GM12878 (cell line): ENCODE results near the gene UST. TPM values are rescaled to one million over a fixed set of nuclear protein-coding genes. Genes with fewer than 3 reads are reported as not detected.

Source experiments
- ATAC-seq: fragments of 200-7000 bp; cut with Tn5 transposase; 3 replicates; pipeline ENCODE4 v1.9.1; 2020; ENCODE audit warnings: mild to moderate bottlenecking, moderate library complexity
- BruUV-seq: library from RNA; stranded (reverse); fragments of 400-500 nt; replicated peaks from 2 replicates; lab custom pipeline; 2021; lab: Mats Ljungman, UMichigan
- CTCF ChIA-PET: fragments of 300-600 bp; sonication (Branson Sonifier 250); formaldehyde crosslinking; extraction: SDS; loops from one replicate; lab custom pipeline; 2021; ENCODE audit warnings: inconsistent platforms; lab: Yijun Ruan, JAX
- POLR2A ChIA-PET: fragments of 350-600 bp; formaldehyde crosslinking; extraction: SDS; loops from one replicate; lab custom pipeline; 2021; ENCODE audit warnings: inconsistent platforms; lab: Charles Lee
- RAD21 ChIA-PET: fragments of 300-600 bp; sonication (Branson Sonifier 250); formaldehyde crosslinking; loops from one replicate; lab custom pipeline; 2023; ENCODE audit warnings: antibody characterized with exemption; ENCODE audit not compliant: unreplicated experiment; lab: Charles Lee
- SMC1A ChIA-PET: fragments of 300-600 bp; sonication (Branson Sonifier 250); formaldehyde crosslinking; loops from one replicate; lab custom pipeline; 2023; ENCODE audit not compliant: unreplicated experiment, uncharacterized antibody; lab: Charles Lee
- DNase-seq: peaks from one replicate; pipeline ENCODE4 v3.0.0-alpha.2; 2011; ENCODE audit warnings: low read depth, low spot score
- FAIRE-seq: peaks from 3 replicates; lab custom pipeline; 2011; peaks lifted over from hg19 to GRCh38; lab: Jason Lieb, UNC
- H2AFZ ChIP-seq: 2 replicates; pipeline ENCODE4 v1.6.0; 2011; ENCODE audit warnings: low read depth, low read length, control low read depth; ENCODE audit not compliant: control insufficient read depth
- H3K27ac ChIP-seq: 2 replicates; pipeline ENCODE4 v1.5.1; 2011; ENCODE audit warnings: control low read depth; ENCODE audit not compliant: control insufficient read depth, insufficient read depth
- H3K27me3 ChIP-seq, 2 experiments: replicated peaks in 1 of 2; 2 replicates each; pipeline versions ENCODE4 v1.6.0 to v1.6.1; 2011; ENCODE audit warnings: low read length in 1 of 2; ENCODE audit not compliant: control insufficient read depth in 2 of 2, insufficient read depth in 2 of 2
- H3K36me3 ChIP-seq, 2 experiments: 2 replicates each; pipeline ENCODE4 v1.5.1; 2011; ENCODE audit warnings: low read length in 1 of 2; ENCODE audit not compliant: control insufficient read depth in 2 of 2, insufficient read depth in 2 of 2
- H3K4me1 ChIP-seq: 2 replicates; pipeline ENCODE4 v1.6.1; 2011; ENCODE audit warnings: mild to moderate bottlenecking, low read length, moderate library complexity, mixed read lengths; ENCODE audit not compliant: control insufficient read depth, insufficient read depth
- H3K4me2 ChIP-seq: 2 replicates; pipeline ENCODE4 v1.6.0; 2011; ENCODE audit warnings: control low read depth; ENCODE audit not compliant: control insufficient read depth, insufficient read depth
- H3K4me3 ChIP-seq: fragments of 200-600 bp; sonication (generic); 2 replicates; pipeline ENCODE4 v1.5.1; 2016
- H3K79me2 ChIP-seq: 2 replicates; pipeline ENCODE4 v1.6.0; 2011; ENCODE audit warnings: low read length; ENCODE audit not compliant: control insufficient read depth, insufficient read depth
- H3K9ac ChIP-seq: 2 replicates; pipeline ENCODE4 v1.8.0; 2011; ENCODE audit warnings: low read length, control low read depth, mixed read lengths; ENCODE audit not compliant: control insufficient read depth, insufficient read depth
- H3K9me3 ChIP-seq: replicated peaks from 3 replicates; pipeline ENCODE4 v1.5.1; 2011; ENCODE audit warnings: mild to moderate bottlenecking, low read length; ENCODE audit not compliant: control insufficient read depth, insufficient read depth
- H4K20me1 ChIP-seq: 2 replicates; pipeline ENCODE4 v1.6.0; 2011; ENCODE audit not compliant: control insufficient read depth, insufficient read depth
- BCL3 ChIP-seq: IDR thresholded peaks from 2 replicates; pipeline ENCODE4 v1.6.1; 2011; ENCODE audit warnings: borderline replicate concordance, low read depth, mild to moderate bottlenecking, moderate library complexity, low read length; ENCODE audit not compliant: insufficient read depth, poor library complexity, severe bottlenecking
- CHD4 ChIP-seq: fragments of 200-600 bp; sonication (generic); IDR thresholded peaks from 2 replicates; pipeline ENCODE4 v1.6.1; 2016; ENCODE audit warnings: mild to moderate bottlenecking
- CUX1 ChIP-seq: IDR thresholded peaks from 2 replicates; pipeline ENCODE4 v1.6.1; 2012; ENCODE audit warnings: improper control_type of control experiment, low read depth, low read length; ENCODE audit not compliant: insufficient replicate concordance
- EGR1 ChIP-seq, 2 experiments: IDR thresholded peaks; 1 replicate in 1 of 2; 2 replicates in 1 of 2; pipeline ENCODE4 v1.6.1; 2011 to 2012; ENCODE audit warnings: low read depth in 2 of 2, low read length in 2 of 2, borderline replicate concordance in 1 of 2, mild to moderate bottlenecking in 1 of 2, moderate library complexity in 1 of 2
- HSF1 ChIP-seq: fragments of 150-350 bp; IDR thresholded peaks from 2 replicates; pipeline ENCODE4 v1.6.1; 2014; ENCODE audit warnings: mild to moderate bottlenecking, low read depth, low read length
- MTA2 ChIP-seq: fragments of 450-650 bp; IDR thresholded peaks from 2 replicates; pipeline ENCODE4 v1.6.1; 2016; ENCODE audit warnings: low read depth, mild to moderate bottlenecking, moderate library complexity
- NR2C1 ChIP-seq: fragments of 450-650 bp; IDR thresholded peaks from 2 replicates; pipeline ENCODE4 v1.6.1; 2017; ENCODE audit warnings: antibody characterized with exemption, mild to moderate bottlenecking, moderate library complexity
- POU2F2 ChIP-seq: IDR thresholded peaks from 3 replicates; pipeline ENCODE4 v1.6.1; 2011; ENCODE audit warnings: low read depth, mild to moderate bottlenecking, low read length, borderline replicate concordance
- REST ChIP-seq: IDR thresholded peaks from 2 replicates; pipeline ENCODE4 v1.6.1; 2012; ENCODE audit warnings: mild to moderate bottlenecking, low read depth, low read length
- SMAD1 ChIP-seq: fragments of 450-650 bp; IDR thresholded peaks from 2 replicates; pipeline ENCODE4 v1.6.1; 2018; ENCODE audit warnings: mild to moderate bottlenecking, low read depth; ENCODE audit not compliant: partially characterized antibody
- SRF ChIP-seq, 2 experiments: IDR thresholded peaks; 2 replicates each; pipeline ENCODE4 v1.6.1; 2011; ENCODE audit warnings: low read depth in 2 of 2, low read length in 2 of 2, mild to moderate bottlenecking in 1 of 2, moderate library complexity in 1 of 2
- ZZZ3 ChIP-seq: IDR thresholded peaks from 2 replicates; pipeline ENCODE4 v1.6.1; 2011; ENCODE audit warnings: low read depth; ENCODE audit not compliant: control insufficient read depth, insufficient read length
- WGBS: methylation state at CpG from one replicate; pipeline ENCODE4 v1.1.6; 2016; ENCODE audit warnings: low lambda C conversion rate; ENCODE audit not compliant: insufficient replicate concordance, insufficient coverage; ENCODE audit errors: missing lambda C conversion rate; 5-methylcytosine and 5-hydroxymethylcytosine counted together
- in situ Hi-C: fragments of 300-500 bp; cut with MboI; formaldehyde crosslinking; loops from 9 replicates; pipeline ENCODE4 v1.14.3; 2018; ENCODE audit warnings: mixed read lengths
- intact Hi-C: fragments of 100-400 bp; cut with micrococcal nuclease; formaldehyde crosslinking; loops from one replicate; pipeline ENCODE4 v1.14.2; 2022; ENCODE audit not compliant: unreplicated experiment
- polyA plus RNA-seq, 11 experiments: library from polyadenylated mRNA; depleted of rRNA in 4 of 11; unstranded in 6 of 11; stranded (reverse) in 5 of 11; fragments of >200 nt; fragmentation: Nextera tagmentation in 4 of 11; fragmentation: Illumina TruSeq in 1 of 11; extraction: Ambion mirVana in 4 of 11; extraction: Trizol in 1 of 11; gene quantifications; 1 replicate in 1 of 11; 2 replicates in 10 of 11; pipeline versions ENCODE4 v1.2.1 to v1.2.3, GENCODE V29; 2011 to 2016; ENCODE audit warnings: inconsistent platforms in 2 of 11, missing spikeins in 2 of 11, low read depth in 1 of 11
- total RNA-seq, 4 experiments: library from RNA; depleted of rRNA in 3 of 4; stranded (reverse); fragments of >200 nt in 3 of 4; fragmentation: Illumina TruSeq in 1 of 4; extraction: Trizol in 1 of 4; gene quantifications; 2 replicates each; pipeline versions ENCODE4 v1.2.1 to v1.2.3, GENCODE V29; 2013 to 2021

UST gene
- total and polyA plus RNA-seq, 10 of the 15 experiments (the other 5 are each of a cell fraction or from before 2014, with no cell fraction given) = 0.74 to 43.3 (median 2.2) TPM

GRCh38 chr6:148883270-148883669 is 136.4 kb downstream of the UST start:
- ChIA-PET RAD21 (no interaction called here), SMC1A (interaction anchor here (0.6 to 1.0 kb wide), 2 partner anchors 14 to 306 kb away, joined by 3 read pairs; no protein-coding TSS in a partner anchor)
- no peak for TF ChIP-seq MTA2
- no peak for TF ChIP-seq EGR1 (IDR thresholded peaks at IDR 0.05; ENCODE audit: borderline replicate concordance in 1 of 2, low read depth in 2 of 2, low read length in 2 of 2)
- TF ChIP-seq CUX1 = no peak
- no peak for TF ChIP-seq SMAD1
- TF ChIP-seq HSF1 = no peak
- no peak for TF ChIP-seq CHD4
- TF ChIP-seq NR2C1 = no peak
- TF ChIP-seq ZZZ3 = no peak
- TF ChIP-seq SRF (IDR thresholded peaks at IDR 0.05; ENCODE audit: low read depth in 2 of 2, low read length in 2 of 2) = no peak
- no peak for TF ChIP-seq BCL3
- TF ChIP-seq REST = no peak
- TF ChIP-seq POU2F2 = no peak

More at GRCh38 chr6:148883270-148883669, 136.4 kb downstream of the UST start:
- CTCF ChIA-PET = no interaction called here
- BruUV-seq = no TSS peak
- WGBS = 43% methylated on average over 2 of the region's 2 CpGs
- no peaks in the 10 kb centered on the region for H3K4me1 ChIP-seq
- H3K79me2 ChIP-seq = no peaks in the 10 kb centered on the region
- H4K20me1 ChIP-seq = no peaks in the 10 kb centered on the region
- H3K4me3 ChIP-seq = no peak overlapping the region
- FAIRE-seq (no peak), ATAC-seq (no peak), DNase-seq (no peak)
- no peaks in the 10 kb centered on the region for H3K9me3 ChIP-seq
- no peak overlapping the region for H3K4me2 ChIP-seq
- no peaks in the 10 kb centered on the region for H3K36me3 ChIP-seq
- no peaks in the 10 kb centered on the region; a peak in 1 of 4 replicates for H3K27me3 ChIP-seq
- in situ Hi-C loops = no loop called here
- intact Hi-C loops = no loop called here
- POLR2A ChIA-PET = no interaction called here
- no peak overlapping the region for H3K27ac ChIP-seq
- H2AFZ ChIP-seq = no peak overlapping the region
- H3K9ac ChIP-seq = no peak overlapping the region
